Measurements from ENCODE around the gene ATP6V0C.

GRCh38 chr16:2496223-2497115, 17.3 kb upstream of the ATP6V0C start:
- TF ChIP-seq HDAC2 (IDR thresholded peaks at IDR 0.05; ENCODE audit: borderline replicate concordance in 1 of 2, low read depth in 2 of 2, low read length in 2 of 2): no peak
- no peak for TF ChIP-seq ZNF274 (IDR thresholded peaks at IDR 0.05; ENCODE audit: borderline replicate concordance, extremely low read depth, low read length)
- TF ChIP-seq TAF1 (IDR thresholded peaks at IDR 0.05; ENCODE audit: low read depth, low read length): no peak
- no peak for TF ChIP-seq SP1 (IDR thresholded peaks at IDR 0.05; ENCODE audit: low read depth, low read length)
- TF ChIP-seq, protein P1, sequence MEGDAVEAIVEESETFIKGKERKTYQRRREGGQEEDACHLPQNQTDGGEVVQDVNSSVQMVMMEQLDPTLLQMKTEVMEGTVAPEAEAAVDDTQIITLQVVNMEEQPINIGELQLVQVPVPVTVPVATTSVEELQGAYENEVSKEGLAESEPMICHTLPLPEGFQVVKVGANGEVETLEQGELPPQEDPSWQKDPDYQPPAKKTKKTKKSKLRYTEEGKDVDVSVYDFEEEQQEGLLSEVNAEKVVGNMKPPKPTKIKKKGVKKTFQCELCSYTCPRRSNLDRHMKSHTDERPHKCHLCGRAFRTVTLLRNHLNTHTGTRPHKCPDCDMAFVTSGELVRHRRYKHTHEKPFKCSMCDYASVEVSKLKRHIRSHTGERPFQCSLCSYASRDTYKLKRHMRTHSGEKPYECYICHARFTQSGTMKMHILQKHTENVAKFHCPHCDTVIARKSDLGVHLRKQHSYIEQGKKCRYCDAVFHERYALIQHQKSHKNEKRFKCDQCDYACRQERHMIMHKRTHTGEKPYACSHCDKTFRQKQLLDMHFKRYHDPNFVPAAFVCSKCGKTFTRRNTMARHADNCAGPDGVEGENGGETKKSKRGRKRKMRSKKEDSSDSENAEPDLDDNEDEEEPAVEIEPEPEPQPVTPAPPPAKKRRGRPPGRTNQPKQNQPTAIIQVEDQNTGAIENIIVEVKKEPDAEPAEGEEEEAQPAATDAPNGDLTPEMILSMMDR (IDR thresholded peaks at IDR 0.05; ENCODE audit: control extremely low read depth in 1 of 3, insufficient read depth in 1 of 3, low read depth in 1 of 3, low read length in 3 of 3): no peak
- no peak for TF ChIP-seq POLR2AphosphoS5 (IDR thresholded peaks at IDR 0.05; ENCODE audit: low read depth, low read length)
- no peak for TF ChIP-seq MAFK (IDR thresholded peaks at IDR 0.05; ENCODE audit: low read depth, low read length)
- no peak for TF ChIP-seq JUND (IDR thresholded peaks at IDR 0.05; ENCODE audit: low read length)
- no peak for TF ChIP-seq KDM4A (IDR thresholded peaks at IDR 0.05; ENCODE audit: low read depth, low read length, severe bottlenecking)
- TF ChIP-seq JUN (IDR thresholded peaks at IDR 0.05; ENCODE audit: low read depth, low read length): no peak
- no peak for TF ChIP-seq YY1 (IDR thresholded peaks at IDR 0.05; ENCODE audit: low read depth, low read length)
- no peak for TF ChIP-seq ATF2 (IDR thresholded peaks at IDR 0.05; ENCODE audit: low read length)
- no peak for TF ChIP-seq RNF2 (IDR thresholded peaks at IDR 0.05; ENCODE audit: borderline replicate concordance, low read depth, low read length, missing control alignments, poor library complexity, severe bottlenecking)

Measured in H1 (cell line).